ENCODE results near the gene ZNF600.
"Not testable (repeated sequence)": the region's sequence is repeated elsewhere in the genome, so short reads cannot be mapped to it uniquely, and the experiment has no call there.

DNA sequence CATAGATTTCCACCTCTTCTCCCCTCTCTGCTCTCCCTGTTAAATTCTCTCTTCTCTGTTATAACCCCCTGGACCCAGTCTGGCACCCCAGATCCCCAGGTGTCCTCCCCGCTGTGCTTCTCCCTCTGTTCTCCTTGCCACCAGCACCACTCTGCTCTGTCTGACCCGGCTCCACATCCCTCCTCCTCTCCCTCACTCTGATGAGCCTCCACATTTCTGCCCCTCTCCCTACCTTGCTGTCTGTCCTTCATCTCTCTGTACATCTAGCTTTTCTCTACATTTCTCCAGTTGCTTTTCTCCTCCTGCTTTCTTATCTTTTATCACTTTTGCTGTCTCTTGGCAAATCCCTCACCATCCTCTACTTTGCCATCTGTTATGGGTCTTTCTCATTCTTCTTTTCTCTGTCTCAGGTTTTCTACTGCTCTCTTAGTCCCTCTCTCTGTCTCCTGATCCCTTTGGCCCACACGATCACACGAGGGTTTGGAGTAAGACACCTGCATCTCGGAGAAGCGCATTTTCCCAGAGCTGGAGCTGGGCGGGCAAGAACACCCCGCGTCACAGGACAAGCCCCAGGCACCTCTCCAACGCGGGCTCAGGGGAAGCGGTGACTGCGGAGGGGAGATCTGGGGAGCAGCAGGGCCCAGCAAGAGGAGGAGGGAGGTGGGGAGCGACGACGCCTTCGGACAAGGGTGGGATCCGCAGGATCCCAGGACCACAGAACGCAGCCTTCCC is 34.0 kb upstream of the ZNF600 start:
- TF ChIP-seq, protein P1, sequence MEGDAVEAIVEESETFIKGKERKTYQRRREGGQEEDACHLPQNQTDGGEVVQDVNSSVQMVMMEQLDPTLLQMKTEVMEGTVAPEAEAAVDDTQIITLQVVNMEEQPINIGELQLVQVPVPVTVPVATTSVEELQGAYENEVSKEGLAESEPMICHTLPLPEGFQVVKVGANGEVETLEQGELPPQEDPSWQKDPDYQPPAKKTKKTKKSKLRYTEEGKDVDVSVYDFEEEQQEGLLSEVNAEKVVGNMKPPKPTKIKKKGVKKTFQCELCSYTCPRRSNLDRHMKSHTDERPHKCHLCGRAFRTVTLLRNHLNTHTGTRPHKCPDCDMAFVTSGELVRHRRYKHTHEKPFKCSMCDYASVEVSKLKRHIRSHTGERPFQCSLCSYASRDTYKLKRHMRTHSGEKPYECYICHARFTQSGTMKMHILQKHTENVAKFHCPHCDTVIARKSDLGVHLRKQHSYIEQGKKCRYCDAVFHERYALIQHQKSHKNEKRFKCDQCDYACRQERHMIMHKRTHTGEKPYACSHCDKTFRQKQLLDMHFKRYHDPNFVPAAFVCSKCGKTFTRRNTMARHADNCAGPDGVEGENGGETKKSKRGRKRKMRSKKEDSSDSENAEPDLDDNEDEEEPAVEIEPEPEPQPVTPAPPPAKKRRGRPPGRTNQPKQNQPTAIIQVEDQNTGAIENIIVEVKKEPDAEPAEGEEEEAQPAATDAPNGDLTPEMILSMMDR (IDR thresholded peaks at IDR 0.05; ENCODE audit: low read depth, low read length, poor library complexity, severe bottlenecking), result not testable (repeated sequence)
- not testable (repeated sequence) for TF ChIP-seq EZH2phosphoT487 (IDR thresholded peaks at IDR 0.05; ENCODE audit: borderline replicate concordance, low read length)

Data from DOHH2 (cell line).